Measurements from ENCODE around the gene CENPN.

CENPN gene

GRCh38 chr16:81035975-81036750, 29.1 kb downstream of the CENPN start:
- peak; percentile 54 for DNase-seq

- no peak for DNase-seq
These were observed 29.8 kb downstream of the CENPN start for GRCh38 chr16:81036751-81037350.

GRCh38 chr16:81040131-81040530, 33.1 kb downstream of the CENPN start:
- no peak for DNase-seq

DNA sequence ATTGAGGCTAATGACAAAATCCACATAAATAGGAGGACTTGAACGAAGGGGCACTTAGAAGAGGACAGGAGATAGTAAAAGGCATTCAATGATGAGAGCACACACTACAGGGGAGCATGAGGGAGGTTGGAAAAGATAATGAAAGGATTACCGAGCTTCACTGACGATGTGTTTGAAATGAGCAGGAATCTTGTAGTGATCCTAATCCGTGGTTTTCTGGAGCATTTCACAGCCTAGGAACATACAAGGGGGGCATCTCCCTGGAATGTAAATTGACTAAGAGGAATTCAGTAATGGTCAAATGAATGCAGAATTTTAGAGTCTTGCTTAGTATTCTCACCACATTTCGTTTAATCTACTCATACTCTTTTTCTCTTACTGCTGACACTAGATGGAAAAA, 33.8 kb downstream of the CENPN start:
- no peak for DNase-seq

DNA sequence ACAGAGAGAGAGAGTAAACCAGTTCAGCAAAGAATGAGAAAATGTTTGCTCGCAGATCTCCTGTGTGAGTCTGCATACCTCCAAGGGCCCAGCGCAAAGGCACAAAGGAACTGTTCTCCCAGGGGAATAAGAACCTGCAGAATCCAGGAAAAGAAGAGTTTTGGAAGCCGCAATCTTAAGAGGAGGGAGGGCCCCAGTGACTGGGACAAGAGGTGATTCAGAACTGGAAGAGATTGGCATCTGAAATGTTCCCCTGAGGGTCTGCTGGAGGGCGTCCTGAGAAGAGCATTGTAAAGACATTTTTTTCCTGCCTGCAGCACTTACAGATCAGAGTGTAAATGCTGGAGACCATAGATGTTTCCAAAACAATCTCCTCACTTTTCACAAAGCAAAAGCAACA, 34.7 kb downstream of the CENPN start:
- no peak for DNase-seq

- no peak for DNase-seq
These were observed 35.8 kb downstream of the CENPN start for GRCh38 chr16:81042821-81043220.

GRCh38 chr16:81053761-81054160, 46.7 kb downstream of the CENPN start:
- DNase-seq = no peak

- DNase-seq = no peak
These were observed 53.7 kb downstream of the CENPN start for GRCh38 chr16:81060576-81061306.

- no peak for DNase-seq
These were observed 54.3 kb downstream of the CENPN start for GRCh38 chr16:81061307-81061640.

GRCh38 chr16:81061871-81062608, 55.0 kb downstream of the CENPN start:
- DNase-seq = no peak

DNA sequence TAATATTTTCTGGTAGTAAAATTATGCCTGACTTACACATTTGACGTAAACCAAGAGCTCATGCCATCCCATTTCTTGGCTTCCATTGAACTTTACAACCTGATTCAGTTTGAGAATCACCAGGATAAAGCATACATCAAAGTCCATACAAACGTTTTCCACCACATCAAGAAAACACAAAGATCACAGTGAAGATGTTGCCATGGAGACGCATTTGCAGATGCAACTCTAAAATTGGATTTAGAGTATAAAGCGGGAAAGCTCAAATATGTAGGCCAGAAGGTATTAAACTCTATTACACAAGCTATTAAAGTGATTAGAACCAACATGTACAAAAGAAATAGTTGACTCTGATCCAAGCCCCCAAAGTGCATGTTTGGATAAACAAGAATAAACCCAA, 59.7 kb downstream of the CENPN start:
- no peak for DNase-seq

GRCh38 chr16:81067166-81067565, 60.2 kb downstream of the CENPN start:
- no peak for DNase-seq

- no peak for DNase-seq
These were observed 62.0 kb downstream of the CENPN start for GRCh38 chr16:81069063-81069462.

- no peak for DNase-seq
These were observed 64.0 kb downstream of the CENPN start for GRCh38 chr16:81070979-81071378.

- no peak for DNase-seq
These were observed 64.8 kb downstream of the CENPN start for GRCh38 chr16:81071805-81072204.

DNA sequence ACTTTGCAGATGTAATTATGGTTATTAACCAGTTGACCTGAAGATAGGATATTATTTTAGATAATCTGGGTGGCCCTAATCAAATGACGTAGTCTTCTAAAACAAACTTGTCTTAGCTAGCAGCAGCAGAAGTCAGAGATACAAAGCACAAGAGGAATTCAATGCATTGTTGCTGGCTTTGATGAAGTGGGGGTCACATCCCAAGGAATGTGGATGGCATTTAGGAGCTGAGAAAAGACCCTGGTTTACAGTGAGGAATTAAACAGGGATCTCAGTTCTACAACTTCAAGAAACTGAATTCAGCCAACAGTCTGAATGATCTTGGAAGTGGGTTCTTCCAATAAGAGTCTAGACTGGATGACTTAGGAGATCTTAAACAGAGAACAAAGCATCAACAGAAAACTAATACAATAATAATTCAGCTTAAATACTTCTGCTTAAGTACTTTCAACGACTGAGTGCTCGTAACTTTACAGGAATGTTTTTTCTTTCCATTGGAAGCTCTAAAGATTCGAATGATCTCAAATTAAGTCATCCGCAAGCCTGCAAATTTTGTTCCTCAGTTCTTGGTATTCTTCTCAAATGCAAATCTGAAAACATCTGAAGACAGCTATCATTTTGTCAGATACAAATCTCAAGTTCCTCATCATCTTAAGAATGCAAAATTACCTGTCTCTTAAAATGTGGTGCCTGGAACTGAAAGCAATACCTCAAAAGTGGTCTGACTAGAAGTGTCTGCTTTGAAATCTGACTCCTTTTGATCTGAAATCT, 66.7 kb downstream of the CENPN start:
- DNase-seq = no peak

- peak; percentile 93 for DNase-seq
These were observed 69.6 kb downstream of the CENPN start for GRCh38 chr16:81076566-81077075.

GRCh38 chr16:81077076-81077940, 70.3 kb downstream of the CENPN start, which contains the start of gene C16orf46:
C16orf46 (minus strand) TSS chr16:81077238; CDS start chr16:81063955, 13,283 bp downstream.
- peak; percentile 98 for DNase-seq

- DNase-seq = no peak
These were observed 73.2 kb downstream of the CENPN start for GRCh38 chr16:81080233-81080632.

DNA sequence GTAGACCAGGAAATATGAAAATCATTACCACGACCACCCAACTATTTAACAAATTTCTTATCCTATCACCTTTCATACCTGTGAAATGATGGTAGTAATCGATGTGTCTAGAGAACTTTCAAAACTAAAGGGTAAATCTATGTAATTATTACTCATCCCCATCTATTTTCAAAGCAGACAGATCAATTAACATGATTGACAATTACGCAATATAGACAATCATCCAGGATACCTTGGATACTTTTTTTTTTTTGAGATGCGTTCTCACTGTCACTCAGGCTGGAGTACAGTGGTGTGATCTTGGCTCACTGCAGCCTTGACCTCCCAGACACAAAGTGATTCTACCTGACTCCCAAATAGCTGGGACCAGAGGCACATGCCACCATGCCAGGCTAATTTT, 74.0 kb downstream of the CENPN start:
- no peak for DNase-seq
